Erythroblast (primary cell): Measurements from ENCODE around the gene DHX30.

Source experiments
- GATA1 ChIP-seq: IDR thresholded peaks from 2 replicates; pipeline ENCODE4 v1.6.1; 2011; ENCODE audit warnings: low read depth, mild to moderate bottlenecking, control low read depth, low read length, moderate library complexity
- POLR2A ChIP-seq: IDR thresholded peaks from 2 replicates; pipeline ENCODE4 v1.6.1; 2011; ENCODE audit warnings: mild to moderate bottlenecking, low read length

GRCh38 chr3:47870156-47870555 lies 67.2 kb downstream of the DHX30 start:
- TF ChIP-seq POLR2A = no peak
- no peak for TF ChIP-seq GATA1
